ENCODE data around the gene ACTR5. TPM values are rescaled to one million over a fixed set of nuclear protein-coding genes. Genes with fewer than 3 reads are reported as not detected.

The ACTR5 gene
- total RNA-seq, 1 donor from 2014 or later, result 3.2 TPM

GRCh38 chr20:38727607-38728190 is 20.6 kb upstream of the ACTR5 start:
- no peak for ATAC-seq (ENCODE audit: poor library complexity)
- peak; percentile 36 for DNase-seq
- intact Hi-C loops (cut with DNase I), result no loop called here

- DNase-seq (no peak), ATAC-seq (ENCODE audit: poor library complexity) (no peak)
- intact Hi-C loops (cut with DNase I), result no loop called here
Measured at GRCh38 chr20:38728191-38728781, 20.0 kb upstream of the ACTR5 start.

- ATAC-seq (ENCODE audit: poor library complexity), result no peak
- no peak for DNase-seq
- intact Hi-C loops (cut with DNase I), result no loop called here
Measured at GRCh38 chr20:38728911-38729642, 19.2 kb upstream of the ACTR5 start.

- no peak for DNase-seq
- no peak for ATAC-seq (ENCODE audit: poor library complexity)
- intact Hi-C loops (cut with DNase I), result loop anchor here (5.0 kb wide), 1 partner anchor 82 kb away; no protein-coding TSS in a partner anchor
Measured at GRCh38 chr20:38729767-38730166, 18.5 kb upstream of the ACTR5 start.

- ATAC-seq (ENCODE audit: poor library complexity) (no peak), DNase-seq (no peak)
- intact Hi-C loops (cut with DNase I), result loop anchor here (5.0 kb wide), 1 partner anchor 83 kb away; no protein-coding TSS in a partner anchor
Measured at GRCh38 chr20:38730167-38730988, 17.9 kb upstream of the ACTR5 start.

- ATAC-seq (ENCODE audit: poor library complexity) (peak; percentile 90), DNase-seq (peak; percentile 80)
- intact Hi-C loops (cut with DNase I), result loop anchor here (5.0 kb wide), 1 partner anchor 84 kb away; no protein-coding TSS in a partner anchor
Measured at GRCh38 chr20:38730989-38731737, 17.1 kb upstream of the ACTR5 start.

GRCh38 chr20:38731738-38732113 is 16.5 kb upstream of the ACTR5 start:
- DNase-seq, result no peak
- ATAC-seq (ENCODE audit: poor library complexity), result no peak
- intact Hi-C loops (cut with DNase I), result loop anchor here (5.0 kb wide), 1 partner anchor 84 kb away; no protein-coding TSS in a partner anchor

GRCh38 chr20:38732981-38733380 is 15.3 kb upstream of the ACTR5 start:
- intact Hi-C loops (cut with DNase I), result loop anchor here (5.0 kb wide), 1 partner anchor 86 kb away; no protein-coding TSS in a partner anchor
- ATAC-seq (ENCODE audit: poor library complexity) (no peak), DNase-seq (no peak)

- DNase-seq (no peak), ATAC-seq (ENCODE audit: poor library complexity) (no peak)
- intact Hi-C loops (cut with DNase I), result no loop called here
Measured at GRCh38 chr20:38735172-38735571, 13.1 kb upstream of the ACTR5 start.

- DNase-seq (no peak), ATAC-seq (ENCODE audit: poor library complexity) (no peak)
- intact Hi-C loops (cut with DNase I), result no loop called here
Measured at GRCh38 chr20:38737887-38738286, 10.4 kb upstream of the ACTR5 start.

- ATAC-seq (ENCODE audit: poor library complexity), result no peak
- no peak for DNase-seq
- intact Hi-C loops (cut with DNase I), result no loop called here
Measured at GRCh38 chr20:38745757-38746156, 2.5 kb upstream of the ACTR5 start.

GRCh38 chr20:38747495-38748096 is 664 bp upstream of the ACTR5 start:
- ATAC-seq (ENCODE audit: poor library complexity) (no peak), DNase-seq (no peak)
- intact Hi-C loops (cut with DNase I), result no loop called here

- no peak for ATAC-seq (ENCODE audit: poor library complexity)
- intact Hi-C loops (cut with DNase I), result no loop called here
Measured at GRCh38 chr20:38748861-38749149, 545 bp downstream of the ACTR5 start.

GRCh38 chr20:38751360-38751976 is 3.2 kb downstream of the ACTR5 start:
- no peak for DNase-seq
- ATAC-seq (ENCODE audit: poor library complexity), result no peak
- intact Hi-C loops (cut with DNase I), result loop anchor here (5.0 kb wide), 1 partner anchor 104 kb away; no protein-coding TSS in a partner anchor

More at GRCh38 chr20:38748861-38749149, 545 bp downstream of the ACTR5 start:
- no peak for DNase-seq

- ATAC-seq (ENCODE audit: poor library complexity) (no peak), DNase-seq (no peak)
- intact Hi-C loops (cut with DNase I), result loop anchor here (5.0 kb wide), 1 partner anchor 105 kb away; no protein-coding TSS in a partner anchor
Measured at GRCh38 chr20:38752029-38752428, 3.8 kb downstream of the ACTR5 start.

- DNase-seq (no peak), ATAC-seq (ENCODE audit: poor library complexity) (no peak)
- intact Hi-C loops (cut with DNase I), result loop anchor here (5.0 kb wide), 1 partner anchor 108 kb away; no protein-coding TSS in a partner anchor
Measured at GRCh38 chr20:38754924-38755323, 6.7 kb downstream of the ACTR5 start.

- DNase-seq, result no peak
- intact Hi-C loops (cut with DNase I), result no loop called here
- ATAC-seq (ENCODE audit: poor library complexity), result no peak
Measured at GRCh38 chr20:38755324-38755910, 7.2 kb downstream of the ACTR5 start.

Measured in Right ventricle myocardium superior (tissue), 1 donor.